Mucosa of rectum (tissue), 2 donors: ENCODE results near the gene AGAP2.
"Not testable (repeated sequence)": the region's sequence is repeated elsewhere in the genome, so short reads cannot be mapped to it uniquely, and the experiment has no call there.

Experiments
- H3K27ac ChIP-seq, 2 donors: one replicate each; pipeline ENCODE4 v1.7.0; 2013; ENCODE audit warnings: inconsistent platforms in 2 of 2, low read depth in 2 of 2, low read length in 2 of 2
- H3K27me3 ChIP-seq, 2 donors: one replicate each; pipeline ENCODE4 v1.7.0; 2013; ENCODE audit warnings: low read length in 2 of 2; ENCODE audit not compliant: control insufficient read depth in 2 of 2, insufficient read depth in 2 of 2
- H3K36me3 ChIP-seq, 2 donors: one replicate each; pipeline ENCODE4 v1.7.0; 2013; ENCODE audit warnings: low read length in 2 of 2; ENCODE audit not compliant: control insufficient read depth in 2 of 2, insufficient read depth in 2 of 2
- H3K4me1 ChIP-seq, 2 donors: one replicate each; pipeline ENCODE4 v1.7.0; 2013; ENCODE audit warnings: low read length in 2 of 2, mild to moderate bottlenecking in 1 of 2; ENCODE audit not compliant: control insufficient read depth in 2 of 2, insufficient read depth in 2 of 2
- H3K4me3 ChIP-seq, 2 donors: one replicate each; pipeline ENCODE4 v1.7.0; 2013; ENCODE audit warnings: low read length in 2 of 2
- H3K9ac ChIP-seq, 2 donors: one replicate each; pipeline ENCODE4 v1.7.0; 2013; ENCODE audit warnings: low read length in 2 of 2, low read depth in 1 of 2, mild to moderate bottlenecking in 1 of 2
- H3K9me3 ChIP-seq, 2 donors: one replicate each; pipeline ENCODE4 v1.7.0; 2013; ENCODE audit warnings: low read length in 2 of 2; ENCODE audit not compliant: control insufficient read depth in 2 of 2
- donor health status: healthy.
- donor health status: Normal muscosa, but diverticular disease.

Gene AGAP2

DNA sequence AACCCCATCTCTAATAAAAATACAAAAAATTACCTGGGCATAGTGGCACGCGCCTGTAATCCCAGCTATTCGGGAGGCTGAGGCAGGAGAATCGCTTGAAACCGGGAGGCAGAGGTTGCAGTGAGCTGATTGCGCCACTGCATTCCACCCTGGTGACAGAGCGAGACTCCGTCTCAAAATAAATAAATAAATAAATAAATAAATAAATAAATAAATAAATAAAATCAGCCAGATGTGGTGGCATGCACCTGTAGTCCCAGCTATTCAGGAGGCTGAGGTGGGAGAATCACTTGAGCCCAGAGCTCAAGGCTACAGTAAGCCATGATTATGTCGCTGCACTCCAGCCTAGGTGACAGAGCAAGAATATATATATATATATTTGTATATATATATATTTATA, 60.6 kb downstream of the AGAP2 start:
- not testable (repeated sequence) for H3K9me3 ChIP-seq, H3K4me1 ChIP-seq, H3K27me3 ChIP-seq, H3K4me3 ChIP-seq, H3K36me3 ChIP-seq, H3K9ac ChIP-seq, H3K27ac ChIP-seq

DNA sequence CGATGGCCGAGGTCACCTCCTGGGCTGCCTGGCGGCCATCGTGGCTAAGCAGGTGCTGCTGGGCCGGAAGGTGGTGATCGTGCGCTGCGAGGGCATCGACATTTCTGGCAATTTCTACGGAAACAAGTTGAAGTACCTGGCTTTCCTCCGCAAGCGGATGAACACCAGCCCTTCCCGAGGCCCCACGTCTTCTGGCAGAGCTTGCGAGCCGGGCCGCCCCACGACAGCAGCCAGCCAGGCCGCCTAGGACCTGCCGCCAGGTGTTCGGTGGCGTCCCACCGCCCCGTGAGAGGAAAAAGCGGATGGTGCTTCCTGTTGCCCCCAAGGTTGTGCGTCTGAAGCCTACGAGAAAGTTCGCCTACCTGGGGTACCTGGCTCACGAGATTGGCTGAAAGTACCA, 63.9 kb downstream of the AGAP2 start:
- Histone ChIP-seq H3K4me1 (no peaks in the 10 kb centered on the region), H3K9ac (no peak overlapping the region), H3K4me3 (no peak overlapping the region), H3K36me3 (no peaks in the 10 kb centered on the region), H3K9me3 (no peaks in the 10 kb centered on the region), H3K27me3 (no peaks in the 10 kb centered on the region), H3K27ac (no peak overlapping the region)
